ENCODE measurements around the gene RSPO4. TPM values are rescaled to one million over a fixed set of nuclear protein-coding genes. Genes with fewer than 3 reads are reported as not detected.

The RSPO4 gene
- total and polyA plus RNA-seq, 9 of the 15 experiments (the other 6 are each of a cell fraction or from before 2014, with no cell fraction given): 0.04 to 0.34 TPM; not detected in 7

GRCh38 chr20:933029-933428 lies 69.1 kb downstream of the RSPO4 start:
- DNase-seq (ENCODE audit: extremely low read depth in 1 of 4, low spot score in 3 of 4): no peak
- H3K27me3 ChIP-seq (ENCODE audit: control insufficient read depth in 2 of 2, insufficient read depth in 2 of 2, low read length in 2 of 2): no peaks in the 10 kb centered on the region; a peak in 2 of 5 replicates
- no peaks in the 10 kb centered on the region for H3K79me2 ChIP-seq (ENCODE audit: control insufficient read depth, insufficient read depth, low read length)
- no peak for FAIRE-seq
- H3K9ac ChIP-seq (ENCODE audit: insufficient read depth in 1 of 2, low read depth in 2 of 2, low read length in 2 of 2): no peak overlapping the region
- no peaks in the 10 kb centered on the region for H3K9me1 ChIP-seq (ENCODE audit: control insufficient read depth, insufficient read depth, low read length)
- no peak overlapping the region for H3K4me2 ChIP-seq (ENCODE audit: insufficient read depth, low read length)
- no TSS peak for BruUV-seq (replicated peaks)
- no peak for ATAC-seq
- WGBS (ENCODE audit: insufficient coverage, low coverage, missing lambda C conversion rate): 0% methylated on average over 2 of the region's 2 CpGs
- in situ Hi-C loops (cut with MboI): no loop called here
- no peak overlapping the region for H3K27ac ChIP-seq (ENCODE audit: extremely low read depth, low read depth, low read length)
- POLR2A ChIA-PET: interaction anchor here (0.7 to 1.2 kb wide), 2 partner anchors 13 to 674 kb away, joined by 3 read pairs; no protein-coding TSS in a partner anchor
- CTCF ChIA-PET (ENCODE audit: low intra/inter-chr PET ratio): no interaction called here
- intact Hi-C loops (cut with micrococcal nuclease): no loop called here
- no peak overlapping the region for H3K4me3 ChIP-seq
- H3K36me3 ChIP-seq (ENCODE audit: control insufficient read depth, insufficient read depth, low read length): no peaks in the 10 kb centered on the region
- H3K9me3 ChIP-seq (replicated peaks; ENCODE audit: control insufficient read depth, insufficient read depth, low read depth, low read length): no peaks in the 10 kb centered on the region
- H4K20me1 ChIP-seq (replicated peaks; ENCODE audit: control insufficient read depth, insufficient read depth, low read length): no peaks in the 10 kb centered on the region
- no peak overlapping the region for H2AFZ ChIP-seq (ENCODE audit: low read depth, low read length)
- H3K4me1 ChIP-seq (replicated peaks in 1 of 2; ENCODE audit: control insufficient read depth in 2 of 2, insufficient read depth in 2 of 2, low read length in 2 of 2): no peaks in the 10 kb centered on the region; a peak in 1 of 5 replicates
- TF ChIP-seq SIRT6 (IDR thresholded peaks at IDR 0.05; ENCODE audit: low read depth, low read length): no peak
- no peak for TF ChIP-seq PTRF (tag; IDR thresholded peaks at IDR 0.05)
- TF ChIP-seq POLR2A (conservative IDR thresholded peaks at IDR 0.05): no peak
- TF ChIP-seq SPI1 (IDR thresholded peaks at IDR 0.05; ENCODE audit: borderline replicate concordance, low read depth, low read length): no peak
- TF ChIP-seq ZSCAN29 (IDR thresholded peaks at IDR 0.05): no peak
- no peak for TF ChIP-seq ZBED1 (IDR thresholded peaks at IDR 0.05)
- TF ChIP-seq ZNF24 (IDR thresholded peaks at IDR 0.05): no peak
- 0 out of 2 replicates have a peak, but pooled peaks have one; percentile 6 for TF ChIP-seq CBFA2T2 (conservative IDR thresholded peaks at IDR 0.05)
- TF ChIP-seq CBFA2T3 (IDR thresholded peaks at IDR 0.05): peak; percentile 47
- TF ChIP-seq CREBBP (IDR thresholded peaks at IDR 0.05; ENCODE audit: low read depth, low read length): no peak
- no peak for TF ChIP-seq ELK3 (CRISPR knock-in tag; IDR thresholded peaks at IDR 0.05)
- TF ChIP-seq ILK (tag; IDR thresholded peaks at IDR 0.05; ENCODE audit: borderline replicate concordance, low read depth): no peak
- TF ChIP-seq PKNOX1 (IDR thresholded peaks at IDR 0.05): no peak
- TF ChIP-seq GTF2A2 (tag; IDR thresholded peaks at IDR 0.05): no peak
- no peak for TF ChIP-seq SMC3 (conservative IDR thresholded peaks at IDR 0.05; ENCODE audit: insufficient read depth, low read depth, low read length)
- TF ChIP-seq NBN (IDR thresholded peaks at IDR 0.05; ENCODE audit: low read depth): no peak
- TF ChIP-seq ZBTB34 (CRISPR knock-in tag; IDR thresholded peaks at IDR 0.05): no peak
- no peak for TF ChIP-seq NELFE (IDR thresholded peaks at IDR 0.05; ENCODE audit: insufficient read depth, insufficient read length)
- no peak for TF ChIP-seq SMAD1 (IDR thresholded peaks at IDR 0.05; ENCODE audit: low read depth, low read length, partially characterized antibody)
- TF ChIP-seq ZNF253 (CRISPR knock-in tag; conservative IDR thresholded peaks at IDR 0.05): no peak
- peak; percentile 6; the same call in 1 of the 2 replicates for TF ChIP-seq TEAD4 (IDR thresholded peaks at IDR 0.05; ENCODE audit: low read length)
- TF ChIP-seq TEAD4 (CRISPR knock-in tag; IDR thresholded peaks at IDR 0.05; ENCODE audit: borderline replicate concordance): no peak
- TF ChIP-seq ZNF431 (CRISPR knock-in tag; IDR thresholded peaks at IDR 0.05): no peak
